Endothelial cell of umbilical vein (primary cell): Measurements from ENCODE around the gene RPL10A. TPM values are rescaled to one million over a fixed set of nuclear protein-coding genes. Genes with fewer than 3 reads are reported as not detected.

Experiments used
- BruUV-seq: library from RNA; stranded (reverse); fragments of 400-500 nt; replicated peaks from 2 replicates; lab custom pipeline; 2021; lab: Mats Ljungman, UMichigan
- CTCF ChIA-PET: fragments of 300-600, 350-600 bp; sonication (Branson Sonifier 250); formaldehyde crosslinking; loops from one replicate; lab custom pipeline; 2021; ENCODE audit warnings: antibody characterized with exemption, inconsistent platforms; lab: Charles Lee
- POLR2A ChIA-PET: fragments of 300-600, 350-600 bp; sonication (Branson Sonifier 250); formaldehyde crosslinking; loops from one replicate; lab custom pipeline; 2021; ENCODE audit warnings: antibody characterized with exemption, inconsistent platforms; lab: Charles Lee
- DNase-seq: peaks from one replicate; pipeline ENCODE4 v3.0.0-alpha.2; 2011; ENCODE audit warnings: low read depth, low spot score
- FAIRE-seq: peaks from 2 replicates; lab custom pipeline; 2011; peaks lifted over from hg19 to GRCh38; lab: Jason Lieb, UNC
- H2AFZ ChIP-seq: 2 replicates; pipeline ENCODE4 v1.6.0; 2012; ENCODE audit warnings: low read depth, low read length, control low read depth, inconsistent platforms
- H3K27ac ChIP-seq: 2 replicates; pipeline ENCODE4 v1.5.1; 2011; ENCODE audit warnings: low read depth, mild to moderate bottlenecking, control low read depth, low read length, moderate library complexity; ENCODE audit not compliant: insufficient read depth
- H3K27me3 ChIP-seq, 2 experiments: 2 replicates each; pipeline versions ENCODE4 v1.6.0 to v1.6.1; 2011; ENCODE audit warnings: low read length in 2 of 2, mixed read lengths in 1 of 2; ENCODE audit not compliant: control insufficient read depth in 2 of 2, insufficient read depth in 2 of 2
- H3K36me3 ChIP-seq, 2 experiments: 2 replicates in 1 of 2; 3 replicates in 1 of 2; pipeline ENCODE4 v1.5.1; 2011; ENCODE audit warnings: low read length in 2 of 2, mild to moderate bottlenecking in 1 of 2, moderate library complexity in 1 of 2; ENCODE audit not compliant: control insufficient read depth in 2 of 2, insufficient read depth in 2 of 2; ENCODE audit errors: extremely low read depth in 1 of 2
- H3K4me1 ChIP-seq: 3 replicates; pipeline ENCODE4 v1.5.1; 2011; ENCODE audit warnings: mild to moderate bottlenecking, low read length; ENCODE audit not compliant: control insufficient read depth, insufficient read depth; ENCODE audit errors: extremely low read depth
- H3K4me2 ChIP-seq: 2 replicates; pipeline ENCODE4 v1.6.1; 2011; ENCODE audit warnings: low read length, control low read depth, mixed read lengths; ENCODE audit not compliant: insufficient read depth
- H3K4me3 ChIP-seq, 3 experiments: fragments of 200-600 bp in 1 of 3; sonication (generic), shearing (Covaris generic) in 1 of 3; replicated peaks in 1 of 3; 2 replicates each; pipeline ENCODE4 v1.5.1; 2011 to 2016; ENCODE audit warnings: control low read depth in 3 of 3, low read length in 3 of 3, mild to moderate bottlenecking in 2 of 3, inconsistent platforms in 1 of 3, low read depth in 1 of 3, moderate library complexity in 1 of 3; ENCODE audit not compliant: insufficient read depth in 1 of 3
- H3K79me2 ChIP-seq: 2 replicates; pipeline ENCODE4 v1.6.0; 2012; ENCODE audit warnings: low read length, inconsistent platforms; ENCODE audit not compliant: control insufficient read depth, insufficient read depth
- H3K9ac ChIP-seq: replicated peaks from 2 replicates; pipeline ENCODE3; 2011; ENCODE audit warnings: low read length, control low read depth; ENCODE audit not compliant: insufficient read depth; ENCODE audit errors: extremely low read depth
- H3K9me1 ChIP-seq: replicated peaks from 3 replicates; pipeline ENCODE4 v1.6.0; 2011; ENCODE audit warnings: mild to moderate bottlenecking, low read length; ENCODE audit not compliant: control insufficient read depth, insufficient read depth; ENCODE audit errors: extremely low read depth
- H3K9me3 ChIP-seq: replicated peaks from 2 replicates; pipeline ENCODE4 v1.5.1; 2012; ENCODE audit warnings: low read length, inconsistent platforms; ENCODE audit not compliant: control insufficient read depth, insufficient read depth
- H4K20me1 ChIP-seq: replicated peaks from 2 replicates; pipeline ENCODE3; 2011; ENCODE audit warnings: mild to moderate bottlenecking, low read length; ENCODE audit not compliant: control insufficient read depth, insufficient read depth; ENCODE audit errors: extremely low read depth
- EZH2 ChIP-seq: IDR thresholded peaks from 2 replicates; pipeline ENCODE4 v1.6.1; 2012; ENCODE audit warnings: borderline replicate concordance, low read depth, mild to moderate bottlenecking, moderate library complexity, low read length, inconsistent platforms; ENCODE audit not compliant: severe bottlenecking
- FOS ChIP-seq: IDR thresholded peaks from 2 replicates; pipeline ENCODE4 v1.6.1; 2011; ENCODE audit warnings: mild to moderate bottlenecking, low read length, moderate library complexity, borderline replicate concordance; ENCODE audit not compliant: insufficient read depth
- GATA2 ChIP-seq: IDR thresholded peaks from 2 replicates; pipeline ENCODE4 v1.7.0; 2011; ENCODE audit warnings: low read depth, mild to moderate bottlenecking, moderate library complexity, mixed read lengths, low read length; ENCODE audit not compliant: insufficient read length, insufficient read depth
- JUN ChIP-seq: IDR thresholded peaks from 2 replicates; pipeline ENCODE4 v1.6.1; 2011; ENCODE audit warnings: borderline replicate concordance, low read depth; ENCODE audit not compliant: insufficient read length, insufficient read depth
- MYC ChIP-seq: IDR thresholded peaks from one replicate; pipeline ENCODE4 v1.6.1; 2011; ENCODE audit warnings: mild to moderate bottlenecking, low read depth, low read length
- POLR2A ChIP-seq: IDR thresholded peaks from 2 replicates; pipeline ENCODE4 v1.6.1; 2012; ENCODE audit warnings: low read depth, mild to moderate bottlenecking, control low read depth, low read length
- POLR2AphosphoS5 ChIP-seq: IDR thresholded peaks from 2 replicates; pipeline ENCODE4 v1.6.1; 2012; ENCODE audit warnings: low read depth, mild to moderate bottlenecking, control low read depth, low read length, moderate library complexity; ENCODE audit not compliant: insufficient read depth
- dilution Hi-C: fragments of 300-500 bp; cut with MboI; formaldehyde crosslinking; loops from one replicate; pipeline ENCODE4 v1.15.0; 2019; ENCODE audit warnings: low sequenced_read_pairs; ENCODE audit not compliant: extremely low pct_ligation_motif_present
- intact Hi-C: fragments of 100-400 bp; cut with micrococcal nuclease; formaldehyde crosslinking; loops from one replicate; pipeline ENCODE4 v1.10.0; 2022
- polyA plus RNA-seq, 4 experiments: library from polyadenylated mRNA; depleted of rRNA in 3 of 4; stranded (reverse) in 3 of 4; unstranded in 1 of 4; fragments of >200 nt; gene quantifications; 2 replicates each; pipeline versions ENCODE4 v1.2.1 to v1.2.3, GENCODE V29; 2011 to 2012; ENCODE audit warnings: missing spikeins in 1 of 4
- total RNA-seq: library from RNA; stranded (reverse); gene quantifications from 2 replicates; pipeline ENCODE4 v1.2.3, GENCODE V29; 2021
- TF ChIP-seq, protein P1 (sequence below): IDR thresholded peaks from 2 replicates; pipeline ENCODE4 v1.6.1; 2011; ENCODE audit not compliant: insufficient read depth, insufficient read length
- TF ChIP-seq, protein P2 (sequence below), 2 donors: IDR thresholded peaks; 1 replicate in 1 of 2; 2 replicates in 1 of 2; pipeline ENCODE4 v1.5.1; 2011; ENCODE audit warnings: low read length in 2 of 2, mild to moderate bottlenecking in 2 of 2, moderate library complexity in 2 of 2, control low read depth in 1 of 2, inconsistent platforms in 1 of 2, low read depth in 1 of 2; ENCODE audit not compliant: insufficient read depth in 1 of 2; ENCODE audit errors: extremely low read depth in 1 of 2

Gene RPL10A
- total and polyA plus RNA-seq, 2 donors (not counting 3 experiments of a cell fraction or from before 2014, with no cell fraction given): 1,339 to 1,956 TPM

DNA sequence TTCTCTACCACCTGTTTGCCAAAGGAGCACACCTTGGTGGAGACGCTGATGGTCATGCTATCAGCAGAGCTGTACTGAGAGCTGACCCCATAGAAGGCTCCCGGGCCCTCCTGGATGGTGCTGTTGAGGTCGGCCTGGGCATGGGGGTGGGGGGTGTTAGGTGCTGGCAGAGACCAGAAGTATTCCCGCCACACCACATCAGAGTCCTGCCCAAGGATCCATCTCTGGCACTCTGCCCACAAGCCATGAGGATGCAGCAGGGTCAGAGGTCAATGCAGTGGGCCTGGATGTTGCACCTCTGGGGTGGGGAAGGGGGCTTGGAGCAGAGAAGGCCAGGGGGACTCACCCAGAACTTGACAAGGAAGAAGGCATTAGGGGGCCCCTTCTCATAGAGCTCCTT lies 7.4 kb downstream of the RPL10A start:
- Histone ChIP-seq H3K36me3 (peaks cover 5 to 7% of the 10 kb centered on the region in 2 experiments), H2AFZ (no peak overlapping the region), H3K4me3 (no peak overlapping the region), H3K9me3 (no peaks in the 10 kb centered on the region), H3K9ac (no peak overlapping the region), H3K4me2 (no peak overlapping the region), H4K20me1 (peaks cover 7% of the 10 kb centered on the region), H3K27me3 (no peaks in the 10 kb centered on the region), H3K9me1 (no peaks in the 10 kb centered on the region), H3K79me2 (peaks cover 10% of the 10 kb centered on the region), H3K4me1 (peaks cover 9% of the 10 kb centered on the region), H3K27ac (no peak overlapping the region)
- no peak for DNase-seq
- ChIA-PET POLR2A (no interaction called here), CTCF (interaction anchor here (1.1 kb wide), 1 partner anchor 22 kb away, joined by 4 read pairs; no protein-coding TSS in a partner anchor)
- no peak for FAIRE-seq
- dilution Hi-C loops (no loop called here), intact Hi-C loops (no loop called here)
- no TSS peak for BruUV-seq
- TF ChIP-seq POLR2A (no peak), MYC (no peak), JUN (no peak), EZH2 (no peak), FOS (no peak), POLR2AphosphoS5 (no peak), GATA2 (no peak)
- TF ChIP-seq, protein P1, sequence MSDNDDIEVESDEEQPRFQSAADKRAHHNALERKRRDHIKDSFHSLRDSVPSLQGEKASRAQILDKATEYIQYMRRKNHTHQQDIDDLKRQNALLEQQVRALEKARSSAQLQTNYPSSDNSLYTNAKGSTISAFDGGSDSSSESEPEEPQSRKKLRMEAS: no peak
- TF ChIP-seq, protein P2, sequence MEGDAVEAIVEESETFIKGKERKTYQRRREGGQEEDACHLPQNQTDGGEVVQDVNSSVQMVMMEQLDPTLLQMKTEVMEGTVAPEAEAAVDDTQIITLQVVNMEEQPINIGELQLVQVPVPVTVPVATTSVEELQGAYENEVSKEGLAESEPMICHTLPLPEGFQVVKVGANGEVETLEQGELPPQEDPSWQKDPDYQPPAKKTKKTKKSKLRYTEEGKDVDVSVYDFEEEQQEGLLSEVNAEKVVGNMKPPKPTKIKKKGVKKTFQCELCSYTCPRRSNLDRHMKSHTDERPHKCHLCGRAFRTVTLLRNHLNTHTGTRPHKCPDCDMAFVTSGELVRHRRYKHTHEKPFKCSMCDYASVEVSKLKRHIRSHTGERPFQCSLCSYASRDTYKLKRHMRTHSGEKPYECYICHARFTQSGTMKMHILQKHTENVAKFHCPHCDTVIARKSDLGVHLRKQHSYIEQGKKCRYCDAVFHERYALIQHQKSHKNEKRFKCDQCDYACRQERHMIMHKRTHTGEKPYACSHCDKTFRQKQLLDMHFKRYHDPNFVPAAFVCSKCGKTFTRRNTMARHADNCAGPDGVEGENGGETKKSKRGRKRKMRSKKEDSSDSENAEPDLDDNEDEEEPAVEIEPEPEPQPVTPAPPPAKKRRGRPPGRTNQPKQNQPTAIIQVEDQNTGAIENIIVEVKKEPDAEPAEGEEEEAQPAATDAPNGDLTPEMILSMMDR (IDR thresholded peaks at IDR 0.05; ENCODE audit: extremely low read depth in 1 of 2, insufficient read depth in 1 of 2, low read depth in 1 of 2, low read length in 2 of 2): no peak
